ENCODE data around the gene COMMD3.

- TF ChIP-seq FOXP1 (CRISPR knock-in tag; IDR thresholded peaks at IDR 0.05) (no peak), IRF1 (CRISPR knock-in tag; IDR thresholded peaks at IDR 0.05; ENCODE audit: borderline replicate concordance) (no peak), ZNF239 (CRISPR knock-in tag; IDR thresholded peaks at IDR 0.05) (no peak), ETV6 (IDR thresholded peaks at IDR 0.05; ENCODE audit: borderline replicate concordance in 1 of 2, low read depth in 2 of 2, low read length in 1 of 2) (no peak), ETV6 (CRISPR knock-in tag; IDR thresholded peaks at IDR 0.05; ENCODE audit: borderline replicate concordance) (no peak), USF1 (CRISPR knock-in tag; IDR thresholded peaks at IDR 0.05) (no peak), ZNF785 (CRISPR knock-in tag; IDR thresholded peaks at IDR 0.05) (no peak), ZNF274 (IDR thresholded peaks at IDR 0.05; ENCODE audit: borderline replicate concordance, low read depth, low read length) (no peak), CHD1 (IDR thresholded peaks at IDR 0.05; ENCODE audit: low read length) (no peak), YY1 (IDR thresholded peaks at IDR 0.05; ENCODE audit: borderline replicate concordance in 1 of 3, control insufficient read depth in 1 of 3, extremely low read depth in 1 of 3, insufficient read depth in 3 of 3, insufficient read length in 1 of 3, insufficient replicate concordance in 2 of 3, low read depth in 1 of 3, low read length in 2 of 3) (no peak)
These were observed 30.0 kb downstream of the COMMD3 start for GRCh38 chr10:22346096-22346661.

All from K562 (cell line).